K562 (cell line): ENCODE measurements around the gene TRIM69. TPM values are rescaled to one million over a fixed set of nuclear protein-coding genes. Genes with fewer than 3 reads are reported as not detected.

Source experiments
- ARNT ChIP-seq, 2 experiments: fragments of 450-650 bp; IDR thresholded peaks; 2 replicates each; pipeline ENCODE4 v1.6.1; 2016; ENCODE audit warnings: mild to moderate bottlenecking in 1 of 2
- BHLHE40 ChIP-seq: IDR thresholded peaks from 2 replicates; pipeline ENCODE4 v1.6.1; 2011; ENCODE audit warnings: low read length, improper control_type of control experiment
- CBFA2T3 ChIP-seq: fragments of 450-650 bp; IDR thresholded peaks from 2 replicates; pipeline ENCODE4 v1.6.1; 2017
- CCNT2 ChIP-seq: IDR thresholded peaks from 2 replicates; pipeline ENCODE4 v1.6.1; 2011; ENCODE audit warnings: borderline replicate concordance, low read depth, mild to moderate bottlenecking, moderate library complexity, mixed read lengths, low read length; ENCODE audit not compliant: insufficient read length; ENCODE audit errors: extremely low read depth
- CEBPB ChIP-seq: fragments of 450-650 bp; IDR thresholded peaks from 2 replicates; pipeline ENCODE4 v1.6.1; 2016; ENCODE audit warnings: missing genetic modification characterization, missing compliant biosample characterization
- CREM ChIP-seq: IDR thresholded peaks from 2 replicates; pipeline ENCODE4 v1.6.1; 2014; ENCODE audit warnings: antibody characterized with exemption, low read depth
- CSDE1 ChIP-seq, 2 experiments: fragments of 450-650 bp; IDR thresholded peaks; 2 replicates each; pipeline ENCODE4 v1.6.1; 2016; ENCODE audit warnings: mild to moderate bottlenecking in 1 of 2
- E4F1 ChIP-seq: fragments of 250-450 bp; sonication (Bioruptor Pico); IDR thresholded peaks from 2 replicates; pipeline ENCODE4 v1.5.0; 2021; ENCODE audit warnings: mild to moderate bottlenecking, borderline replicate concordance
- MBD2 ChIP-seq: sonication (generic); IDR thresholded peaks from 2 replicates; pipeline ENCODE4 v1.6.1; 2016; ENCODE audit warnings: low read depth, borderline replicate concordance
- MCM7 ChIP-seq, 2 experiments: fragments of 450-650 bp; IDR thresholded peaks; 2 replicates each; pipeline ENCODE4 v1.6.1; 2016 to 2018
- NCOR1 ChIP-seq: fragments of 450-650 bp; IDR thresholded peaks from 2 replicates; pipeline ENCODE4 v1.6.1; 2016; ENCODE audit warnings: mild to moderate bottlenecking, moderate library complexity
- SIN3A ChIP-seq, 2 experiments: fragments of 150-350 bp in 1 of 2; IDR thresholded peaks; 2 replicates each; pipeline ENCODE4 v1.6.1; 2011 to 2016; ENCODE audit warnings: borderline replicate concordance in 2 of 2, low read depth in 2 of 2, low read length in 2 of 2, mild to moderate bottlenecking in 2 of 2, moderate library complexity in 2 of 2; ENCODE audit not compliant: control insufficient read depth in 1 of 2
- TOE1 ChIP-seq, 2 experiments: fragments of 450-650 bp in 1 of 2; sonication (generic) in 1 of 2; formaldehyde crosslinking in 1 of 2; IDR thresholded peaks; 2 replicates each; pipeline versions ENCODE4 v1.7.1 to v1.8.0; 2016 to 2022; ENCODE audit warnings: borderline replicate concordance in 2 of 2, mild to moderate bottlenecking in 2 of 2, antibody characterized with exemption in 1 of 2, inconsistent platforms in 1 of 2, low read depth in 1 of 2, missing genetic modification reagents in 1 of 2, moderate library complexity in 1 of 2
- VEZF1 ChIP-seq: fragments of 200-800 bp; sonication (Bioruptor generic); IDR thresholded peaks from 2 replicates; pipeline ENCODE4 v1.6.1; 2017; ENCODE audit warnings: missing genetic modification characterization, missing compliant biosample characterization
- ZBTB11 ChIP-seq, 3 experiments: fragments of 200-800 bp in 1 of 3; fragments of 250-450 bp in 1 of 3; fragments of 450-650 bp in 1 of 3; sonication (Bioruptor Pico) in 1 of 3; sonication (Bioruptor generic) in 1 of 3; formaldehyde crosslinking in 1 of 3; IDR thresholded peaks; 2 replicates each; pipeline versions ENCODE4 v1.6.1 to v1.8.0; 2016 to 2022; ENCODE audit warnings: mild to moderate bottlenecking in 2 of 3, missing genetic modification characterization in 2 of 3, missing compliant biosample characterization in 1 of 3, moderate library complexity in 1 of 3
- ZNF316 ChIP-seq: fragments of 450-650 bp; IDR thresholded peaks from 2 replicates; pipeline ENCODE4 v1.6.1; 2016
- polyA plus RNA-seq, 8 experiments: library from polyadenylated mRNA; depleted of rRNA in 4 of 8; stranded (reverse) in 5 of 8; unstranded in 3 of 8; fragments of >200 nt; fragmentation: Nextera tagmentation in 2 of 8; fragmentation: Illumina TruSeq in 1 of 8; extraction: Ambion mirVana in 2 of 8; extraction: Trizol in 1 of 8; gene quantifications; 2 replicates each; pipeline versions ENCODE4 v1.2.1 to v1.2.3, GENCODE V29; 2011 to 2014; ENCODE audit warnings: inconsistent platforms in 1 of 8, missing spikeins in 1 of 8
- total RNA-seq, 7 experiments: library from RNA; depleted of rRNA in 6 of 7; stranded (reverse); fragments of >200 nt in 6 of 7; fragmentation: Illumina TruSeq in 2 of 7; extraction: Trizol in 2 of 7; gene quantifications; 2 replicates each; pipeline versions ENCODE4 v1.2.1 to v1.2.3, GENCODE V29; 2011 to 2021; ENCODE audit warnings: low replicate concordance in 1 of 7

TRIM69 gene
- total and polyA plus RNA-seq, 9 of the 15 experiments (the other 6 are each of a cell fraction or from before 2014, with no cell fraction given): 1.0 to 4.3 (median 2.3) TPM

- TF ChIP-seq VEZF1 (peak; percentile 82), CCNT2 (no peak), MCM7 (IDR thresholded peaks at IDR 0.05) (no peak), MBD2 (no peak), CBFA2T3 (peak; percentile 49), CSDE1 (IDR thresholded peaks at IDR 0.05) (0 out of 4 replicates have a peak, but pooled peaks of 1 of the 2 experiments have one; percentile 31), CREM (peak; percentile 55), E4F1 (CRISPR knock-in tag) (no peak), ZNF316 (peak; percentile 6; the same call in 1 of the 2 replicates), NCOR1 (peak; percentile 85), ZBTB11 (CRISPR knock-in tag; IDR thresholded peaks at IDR 0.05) (no peak), CEBPB (tag) (peak; percentile 83), BHLHE40 (0 out of 2 replicates have a peak, but pooled peaks have one; percentile 3), SIN3A (IDR thresholded peaks at IDR 0.05; ENCODE audit: borderline replicate concordance in 2 of 2, control insufficient read depth in 1 of 2, low read depth in 2 of 2, low read length in 2 of 2) (no peak), TOE1 (IDR thresholded peaks at IDR 0.05; ENCODE audit: borderline replicate concordance) (0 out of 2 replicates have a peak, but pooled peaks have one; percentile 31), TOE1 (CRISPR knock-in tag; IDR thresholded peaks at IDR 0.05; ENCODE audit: borderline replicate concordance, low read depth) (no peak), ARNT (IDR thresholded peaks at IDR 0.05) (0 out of 4 replicates have a peak, but pooled peaks of 1 of the 2 experiments have one; percentile 76)
Measured at GRCh38 chr15:44735482-44736180, 697 bp upstream of the TRIM69 start (continued).
